Measurements from ENCODE around the gene CTTNBP2NL. TPM values are rescaled to one million over a fixed set of nuclear protein-coding genes. Genes with fewer than 3 reads are reported as not detected.

CTTNBP2NL gene
- total RNA-seq, 4 donors from 2014 or later, result 25.9 to 59.4 (median 49.3) TPM

DNA sequence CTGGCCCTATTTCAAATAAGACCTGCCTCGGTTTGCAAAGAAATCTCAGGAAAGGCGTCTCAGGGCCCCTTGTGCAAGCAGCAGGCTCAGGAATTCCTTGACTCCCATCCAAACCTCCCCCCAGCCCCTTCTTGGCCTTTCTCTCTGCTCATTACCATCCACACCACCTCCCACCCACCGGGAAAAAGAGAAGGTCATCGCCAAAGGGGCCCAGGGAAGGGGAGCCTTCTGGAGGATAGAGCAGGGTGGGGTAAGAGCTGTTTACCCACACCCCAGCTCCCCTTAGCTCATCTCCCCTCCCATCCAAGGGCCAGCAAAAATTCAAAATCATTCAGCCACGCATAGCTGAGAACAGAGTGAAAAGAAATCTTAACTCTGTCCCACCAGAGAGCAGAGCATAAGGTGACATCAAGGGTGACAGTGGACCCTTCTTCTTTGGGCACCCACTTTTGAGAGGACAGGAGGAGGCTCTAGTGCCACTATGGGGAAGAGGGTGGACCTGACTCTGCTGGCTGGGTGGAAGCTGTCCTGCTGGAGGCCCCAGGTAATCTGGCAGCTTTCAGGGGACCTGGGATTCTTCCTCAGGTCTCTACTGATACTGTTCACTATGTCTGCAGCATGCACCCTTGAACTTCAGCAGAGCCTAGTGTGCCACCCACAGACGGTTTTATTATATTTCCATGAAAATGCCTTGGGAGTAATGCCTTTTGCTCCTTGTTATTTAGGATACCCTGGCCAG, 108.8 kb downstream of the CTTNBP2NL start:
- DNase-seq (ENCODE audit: low spot score in 2 of 2), result no peak
- peaks cover 40% of the 10 kb centered on the region for H3K4me1 ChIP-seq
- no peak overlapping the region for H3K4me3 ChIP-seq
- H3K27ac ChIP-seq, result no peak overlapping the region
- 79% methylated on average over 6 of the region's 6 CpGs for WGBS
- peaks cover 11% of the 10 kb centered on the region for H3K27me3 ChIP-seq
- TF ChIP-seq EP300 (IDR thresholded peaks at IDR 0.05) (no peak), POLR2AphosphoS5 (IDR thresholded peaks at IDR 0.05) (no peak), POLR2A (IDR thresholded peaks at IDR 0.05) (no peak)
- TF ChIP-seq, protein P1, sequence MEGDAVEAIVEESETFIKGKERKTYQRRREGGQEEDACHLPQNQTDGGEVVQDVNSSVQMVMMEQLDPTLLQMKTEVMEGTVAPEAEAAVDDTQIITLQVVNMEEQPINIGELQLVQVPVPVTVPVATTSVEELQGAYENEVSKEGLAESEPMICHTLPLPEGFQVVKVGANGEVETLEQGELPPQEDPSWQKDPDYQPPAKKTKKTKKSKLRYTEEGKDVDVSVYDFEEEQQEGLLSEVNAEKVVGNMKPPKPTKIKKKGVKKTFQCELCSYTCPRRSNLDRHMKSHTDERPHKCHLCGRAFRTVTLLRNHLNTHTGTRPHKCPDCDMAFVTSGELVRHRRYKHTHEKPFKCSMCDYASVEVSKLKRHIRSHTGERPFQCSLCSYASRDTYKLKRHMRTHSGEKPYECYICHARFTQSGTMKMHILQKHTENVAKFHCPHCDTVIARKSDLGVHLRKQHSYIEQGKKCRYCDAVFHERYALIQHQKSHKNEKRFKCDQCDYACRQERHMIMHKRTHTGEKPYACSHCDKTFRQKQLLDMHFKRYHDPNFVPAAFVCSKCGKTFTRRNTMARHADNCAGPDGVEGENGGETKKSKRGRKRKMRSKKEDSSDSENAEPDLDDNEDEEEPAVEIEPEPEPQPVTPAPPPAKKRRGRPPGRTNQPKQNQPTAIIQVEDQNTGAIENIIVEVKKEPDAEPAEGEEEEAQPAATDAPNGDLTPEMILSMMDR (IDR thresholded peaks at IDR 0.05), result no peak
- H3K9me3 ChIP-seq, result no peaks in the 10 kb centered on the region
- no peaks in the 10 kb centered on the region for H3K36me3 ChIP-seq

DNA sequence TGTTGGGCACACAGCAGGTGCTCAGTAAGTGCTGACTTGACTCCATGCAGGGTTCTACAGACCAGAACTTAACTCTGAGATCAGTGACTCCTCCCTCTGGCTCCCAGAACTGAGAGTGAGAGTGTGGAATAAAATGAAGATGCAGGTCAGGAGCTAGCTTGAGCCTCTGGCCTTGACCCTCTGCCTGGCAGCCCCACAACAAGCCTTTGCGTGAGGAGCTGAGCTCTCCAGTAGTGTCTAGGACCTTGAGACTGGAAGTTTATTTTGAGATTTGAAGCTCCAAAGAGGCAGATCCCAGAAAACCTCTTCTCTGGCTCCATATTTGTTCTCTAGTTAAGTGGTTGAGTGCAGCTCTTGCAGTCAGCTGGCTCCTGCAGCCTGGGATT, 109.4 kb downstream of the CTTNBP2NL start:
- Histone ChIP-seq H3K27ac (no peak overlapping the region), H3K4me1 (peaks cover 40% of the 10 kb centered on the region)

DNA sequence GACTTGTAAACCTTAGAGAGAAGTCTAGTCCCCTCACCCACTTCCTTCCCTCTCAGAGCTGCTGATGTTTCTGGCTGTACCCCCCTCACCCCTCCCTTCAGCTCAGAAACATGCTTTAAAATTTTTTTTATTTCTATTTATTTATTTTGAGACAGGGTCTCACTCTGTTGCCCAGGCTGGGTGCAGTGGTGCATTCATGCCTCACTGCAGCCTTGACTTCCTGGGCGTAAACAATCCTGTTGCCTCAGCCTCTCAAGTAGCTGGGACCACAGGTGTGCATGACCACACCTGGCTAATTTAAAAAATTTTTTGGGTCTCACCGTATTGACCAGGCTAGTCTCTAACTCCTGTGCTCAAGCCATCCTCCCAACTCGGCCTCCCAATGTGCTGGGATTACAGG, 109.9 kb downstream of the CTTNBP2NL start:
- Histone ChIP-seq H3K36me3 (no peaks in the 10 kb centered on the region), H3K9me3 (no peaks in the 10 kb centered on the region), H3K27ac (no peak overlapping the region), H3K4me1 (peaks cover 40% of the 10 kb centered on the region), H3K4me3 (no peak overlapping the region), H3K27me3 (peaks cover 11% of the 10 kb centered on the region)
- no peak for DNase-seq (ENCODE audit: low spot score in 2 of 2)
- WGBS, result 93% methylated on average over 3 of the region's 3 CpGs
- TF ChIP-seq POLR2A (IDR thresholded peaks at IDR 0.05) (no peak), POLR2AphosphoS5 (IDR thresholded peaks at IDR 0.05) (no peak), EP300 (IDR thresholded peaks at IDR 0.05) (no peak)
- TF ChIP-seq, protein P1 (IDR thresholded peaks at IDR 0.05), result no peak

More for the DNA sequence above, 109.4 kb downstream of the CTTNBP2NL start:
- Histone ChIP-seq H3K27me3 (peaks cover 11% of the 10 kb centered on the region), H3K9me3 (no peaks in the 10 kb centered on the region), H3K36me3 (no peaks in the 10 kb centered on the region), H3K4me3 (no peak overlapping the region)
- TF ChIP-seq, protein P1 (IDR thresholded peaks at IDR 0.05), result no peak
- TF ChIP-seq POLR2AphosphoS5 (IDR thresholded peaks at IDR 0.05), result no peak
- no peak for TF ChIP-seq POLR2A (IDR thresholded peaks at IDR 0.05)
- no peak for TF ChIP-seq EP300 (IDR thresholded peaks at IDR 0.05)
- DNase-seq (ENCODE audit: low spot score in 2 of 2), result no peak
- whole genome bisulfite sequencing, result 100% methylated on average over 1 of the region's 1 CpG

GRCh38 chr1:112506306-112506705, 110.3 kb downstream of the CTTNBP2NL start:
- no CpG with 5 or more reads among the region's 2 CpGs for WGBS
- TF ChIP-seq POLR2AphosphoS5 (IDR thresholded peaks at IDR 0.05), result no peak
- TF ChIP-seq, protein P1 (IDR thresholded peaks at IDR 0.05), result no peak
- no peak for TF ChIP-seq POLR2A (IDR thresholded peaks at IDR 0.05)
- no peak for TF ChIP-seq EP300 (IDR thresholded peaks at IDR 0.05)
- H3K27me3 ChIP-seq, result peaks cover 11% of the 10 kb centered on the region

GRCh38 chr1:112506731-112507130, 110.7 kb downstream of the CTTNBP2NL start:
- TF ChIP-seq EP300 (IDR thresholded peaks at IDR 0.05) (no peak), POLR2A (IDR thresholded peaks at IDR 0.05) (no peak), POLR2AphosphoS5 (IDR thresholded peaks at IDR 0.05) (no peak)
- TF ChIP-seq, protein P1 (IDR thresholded peaks at IDR 0.05), result no peak
- Histone ChIP-seq H3K4me3 (no peak overlapping the region), H3K9me3 (no peaks in the 10 kb centered on the region), H3K36me3 (no peaks in the 10 kb centered on the region), H3K27me3 (peaks cover 11% of the 10 kb centered on the region), H3K4me1 (peaks cover 37% of the 10 kb centered on the region), H3K27ac (no peak overlapping the region)
- no peak for DNase-seq (ENCODE audit: low spot score in 2 of 2)
- 98% methylated on average over 8 of the region's 8 CpGs for WGBS

More at GRCh38 chr1:112506306-112506705, 110.3 kb downstream of the CTTNBP2NL start:
- Histone ChIP-seq H3K4me1 (peaks cover 42% of the 10 kb centered on the region), H3K9me3 (no peaks in the 10 kb centered on the region), H3K27ac (no peak overlapping the region), H3K4me3 (no peak overlapping the region), H3K36me3 (no peaks in the 10 kb centered on the region)
- DNase-seq (ENCODE audit: low spot score in 2 of 2), result no peak

All from suprapubic skin (tissue), 4 donors.